GM12878 (cell line): ENCODE measurements around the gene RFXANK.

ENCODE experiments used
- ASH2L ChIP-seq: fragments of 300-600, 200-600 bp; sonication (generic); IDR thresholded peaks from 2 replicates; pipeline ENCODE4 v1.6.1; 2017; ENCODE audit warnings: low read depth, mild to moderate bottlenecking, borderline replicate concordance
- BRCA1 ChIP-seq: IDR thresholded peaks from 2 replicates; pipeline ENCODE4 v1.6.1; 2011; ENCODE audit warnings: low read depth, low read length, improper control_type of control experiment
- CHD4 ChIP-seq: fragments of 200-600 bp; sonication (generic); IDR thresholded peaks from 2 replicates; pipeline ENCODE4 v1.6.1; 2016; ENCODE audit warnings: mild to moderate bottlenecking
- CTCF ChIP-seq, 3 experiments: IDR thresholded peaks in 2 of 3; conservative IDR thresholded peaks in 1 of 3; 2 replicates each; pipeline ENCODE4 v1.5.1; 2011; ENCODE audit warnings: low read depth in 3 of 3, low read length in 3 of 3, mild to moderate bottlenecking in 3 of 3, control low read depth in 2 of 3, moderate library complexity in 2 of 3, inconsistent platforms in 1 of 3, mixed read lengths in 1 of 3; ENCODE audit not compliant: control insufficient read depth in 2 of 3, insufficient read depth in 1 of 3; ENCODE audit errors: extremely low read depth in 1 of 3
- EGR1 ChIP-seq, 2 experiments: IDR thresholded peaks; 1 replicate in 1 of 2; 2 replicates in 1 of 2; pipeline ENCODE4 v1.6.1; 2011 to 2012; ENCODE audit warnings: low read depth in 2 of 2, low read length in 2 of 2, borderline replicate concordance in 1 of 2, mild to moderate bottlenecking in 1 of 2, moderate library complexity in 1 of 2
- EP300 ChIP-seq, 2 experiments: fragments of 150-350 bp in 1 of 2; IDR thresholded peaks; 2 replicates each; pipeline ENCODE4 v1.6.1; 2011 to 2012; ENCODE audit warnings: low read depth in 2 of 2, low read length in 2 of 2, borderline replicate concordance in 1 of 2, improper control_type of control experiment in 1 of 2, inconsistent platforms in 1 of 2; ENCODE audit not compliant: control insufficient read depth in 1 of 2
- FOXK2 ChIP-seq: fragments of 450-650 bp; IDR thresholded peaks from 2 replicates; pipeline ENCODE4 v1.6.1; 2017; ENCODE audit warnings: mild to moderate bottlenecking, moderate library complexity
- POLR2A ChIP-seq: IDR thresholded peaks from 2 replicates; pipeline ENCODE4 v1.6.1; 2011; ENCODE audit warnings: low read depth, mild to moderate bottlenecking, low read length
- POLR2AphosphoS5 ChIP-seq: IDR thresholded peaks from 2 replicates; pipeline ENCODE4 v1.6.1; 2011; ENCODE audit warnings: mild to moderate bottlenecking, low read length, inconsistent platforms
- RBBP5 ChIP-seq: fragments of 200-600 bp; sonication (generic); conservative IDR thresholded peaks from 2 replicates; pipeline ENCODE4 v1.6.1; 2016
- REST ChIP-seq: IDR thresholded peaks from 2 replicates; pipeline ENCODE4 v1.6.1; 2012; ENCODE audit warnings: mild to moderate bottlenecking, low read depth, low read length
- SRF ChIP-seq, 2 experiments: IDR thresholded peaks; 2 replicates each; pipeline ENCODE4 v1.6.1; 2011; ENCODE audit warnings: low read depth in 2 of 2, low read length in 2 of 2, mild to moderate bottlenecking in 1 of 2, moderate library complexity in 1 of 2
- ZNF217 ChIP-seq: fragments of 450-650 bp; IDR thresholded peaks from 2 replicates; pipeline ENCODE4 v1.6.1; 2017; ENCODE audit warnings: antibody characterized with exemption, mild to moderate bottlenecking
- ZNF384 ChIP-seq: IDR thresholded peaks from 2 replicates; pipeline ENCODE4 v1.6.1; 2012; ENCODE audit warnings: low read depth, mild to moderate bottlenecking, low read length, improper control_type of control experiment, borderline replicate concordance

GRCh38 chr19:19193926-19194325, 1.9 kb downstream of the RFXANK start:
- TF ChIP-seq BRCA1 (no peak), POLR2A (no peak), EP300 (IDR thresholded peaks at IDR 0.05; ENCODE audit: borderline replicate concordance in 1 of 2, control insufficient read depth in 1 of 2, low read depth in 2 of 2, low read length in 2 of 2) (no peak), CTCF (IDR thresholded peaks at IDR 0.05 in 2 of 3, conservative IDR thresholded peaks at IDR 0.05 in 1 of 3; ENCODE audit: control insufficient read depth in 2 of 3, extremely low read depth in 1 of 3, insufficient read depth in 1 of 3, low read depth in 3 of 3, low read length in 3 of 3) (no peak), ASH2L (no peak), CHD4 (no peak), POLR2AphosphoS5 (no peak), REST (no peak), RBBP5 (no peak), ZNF217 (no peak), EGR1 (IDR thresholded peaks at IDR 0.05; ENCODE audit: borderline replicate concordance in 1 of 2, low read depth in 2 of 2, low read length in 2 of 2) (no peak), FOXK2 (no peak), ZNF384 (no peak), SRF (IDR thresholded peaks at IDR 0.05; ENCODE audit: low read depth in 2 of 2, low read length in 2 of 2) (no peak)
